ENCODE measurements around the gene CCDC188.

CCDC188 gene

GRCh38 chr22:20159076-20159475, 8.2 kb upstream of the CCDC188 start:
- Histone ChIP-seq H4K20me1 (ENCODE audit: insufficient read depth, low read length) (peaks cover 5% of the 10 kb centered on the region; the same call in 1 of the 2 replicates), H3K4me1 (ENCODE audit: insufficient read depth, low read length) (peaks cover 10% of the 10 kb centered on the region), H3K79me2 (ENCODE audit: insufficient read depth, low read length) (no peaks in the 10 kb centered on the region), H3K4me2 (ENCODE audit: insufficient read depth, low read length) (no peak overlapping the region), H3K36me3 (ENCODE audit: insufficient read depth, low read length) (no peaks in the 10 kb centered on the region), H2AFZ (ENCODE audit: low read depth, low read length) (no peak overlapping the region), H3K27ac (ENCODE audit: low read length) (no peak overlapping the region), H3K9ac (ENCODE audit: low read depth, low read length) (no peak overlapping the region), H3K9me3 (ENCODE audit: insufficient read depth, low read length, severe bottlenecking) (no peaks in the 10 kb centered on the region), H3K27me3 (ENCODE audit: insufficient read depth, low read length, poor library complexity) (no peaks in the 10 kb centered on the region), H3K4me3 (ENCODE audit: low read depth in 1 of 2, low read length in 2 of 2) (no peak overlapping the region)
- ATAC-seq (ENCODE audit: insufficient read depth, low read depth), result no peak
- TF ChIP-seq CTCF (IDR thresholded peaks at IDR 0.05; ENCODE audit: borderline replicate concordance, extremely low read depth, low read length, poor library complexity, severe bottlenecking) (no peak), EZH2 (IDR thresholded peaks at IDR 0.05; ENCODE audit: borderline replicate concordance, low read depth, low read length, severe bottlenecking) (no peak)
- no peak for DNase-seq

- no peak for ATAC-seq (ENCODE audit: insufficient read depth, low read depth)
- no peak for DNase-seq
- Histone ChIP-seq H3K27me3 (ENCODE audit: insufficient read depth, low read length, poor library complexity) (no peaks in the 10 kb centered on the region), H2AFZ (ENCODE audit: low read depth, low read length) (no peak overlapping the region), H3K27ac (ENCODE audit: low read length) (no peak overlapping the region), H3K4me2 (ENCODE audit: insufficient read depth, low read length) (no peak overlapping the region), H4K20me1 (ENCODE audit: insufficient read depth, low read length) (peaks cover 5% of the 10 kb centered on the region; the same call in 1 of the 2 replicates), H3K36me3 (ENCODE audit: insufficient read depth, low read length) (no peaks in the 10 kb centered on the region), H3K79me2 (ENCODE audit: insufficient read depth, low read length) (no peaks in the 10 kb centered on the region), H3K9ac (ENCODE audit: low read depth, low read length) (no peak overlapping the region), H3K4me3 (ENCODE audit: low read depth in 1 of 2, low read length in 2 of 2) (no peak overlapping the region), H3K4me1 (ENCODE audit: insufficient read depth, low read length) (peaks cover 10% of the 10 kb centered on the region), H3K9me3 (ENCODE audit: insufficient read depth, low read length, severe bottlenecking) (no peaks in the 10 kb centered on the region)
- no peak for TF ChIP-seq CTCF (IDR thresholded peaks at IDR 0.05; ENCODE audit: borderline replicate concordance, extremely low read depth, low read length, poor library complexity, severe bottlenecking)
- no peak for TF ChIP-seq EZH2 (IDR thresholded peaks at IDR 0.05; ENCODE audit: borderline replicate concordance, low read depth, low read length, severe bottlenecking)
These were observed 7.7 kb upstream of the CCDC188 start for GRCh38 chr22:20158391-20159036.

- Histone ChIP-seq H2AFZ (ENCODE audit: low read depth, low read length) (no peak overlapping the region), H4K20me1 (ENCODE audit: insufficient read depth, low read length) (peaks cover 5% of the 10 kb centered on the region; the same call in 1 of the 2 replicates), H3K9me3 (ENCODE audit: insufficient read depth, low read length, severe bottlenecking) (no peaks in the 10 kb centered on the region), H3K27me3 (ENCODE audit: insufficient read depth, low read length, poor library complexity) (no peaks in the 10 kb centered on the region), H3K36me3 (ENCODE audit: insufficient read depth, low read length) (no peaks in the 10 kb centered on the region), H3K4me1 (ENCODE audit: insufficient read depth, low read length) (peaks cover 10% of the 10 kb centered on the region), H3K27ac (ENCODE audit: low read length) (no peak overlapping the region), H3K4me3 (ENCODE audit: low read depth in 1 of 2, low read length in 2 of 2) (no peak overlapping the region), H3K4me2 (ENCODE audit: insufficient read depth, low read length) (no peak overlapping the region), H3K79me2 (ENCODE audit: insufficient read depth, low read length) (no peaks in the 10 kb centered on the region), H3K9ac (ENCODE audit: low read depth, low read length) (no peak overlapping the region)
- DNase-seq, result no peak
- ATAC-seq (ENCODE audit: insufficient read depth, low read depth), result no peak
- TF ChIP-seq EZH2 (IDR thresholded peaks at IDR 0.05; ENCODE audit: borderline replicate concordance, low read depth, low read length, severe bottlenecking) (no peak), CTCF (IDR thresholded peaks at IDR 0.05; ENCODE audit: borderline replicate concordance, extremely low read depth, low read length, poor library complexity, severe bottlenecking) (no peak)
These were observed 6.8 kb upstream of the CCDC188 start for GRCh38 chr22:20157430-20158183.
